HEK293 (cell line): Measurements from ENCODE around the gene ACOT7.

Source experiments
- BCL11B ChIP-seq: fragments of 450-650 bp; formaldehyde crosslinking; IDR thresholded peaks from 2 replicates; pipeline ENCODE4 v1.5.1; 2016; ENCODE audit warnings: low read depth, missing biosample characterization, missing genetic modification characterization
- RBAK ChIP-seq: fragments of 450-650 bp; formaldehyde crosslinking; IDR thresholded peaks from 2 replicates; pipeline ENCODE4 v1.5.1; 2016; ENCODE audit warnings: missing biosample characterization, missing genetic modification characterization
- SCRT1 ChIP-seq: fragments of 450-650 bp; formaldehyde crosslinking; IDR thresholded peaks from 2 replicates; pipeline ENCODE4 v1.5.1; 2016; ENCODE audit warnings: missing biosample characterization, missing genetic modification characterization, borderline replicate concordance
- SETDB1 ChIP-seq: IDR thresholded peaks from one replicate; pipeline ENCODE4 v1.6.1; 2017; ENCODE audit warnings: mild to moderate bottlenecking, low read length, moderate library complexity, mixed read lengths; ENCODE audit not compliant: insufficient read length
- YY2 ChIP-seq: fragments of 450-650 bp; formaldehyde crosslinking; IDR thresholded peaks from 2 replicates; pipeline ENCODE4 v1.5.1; 2016; ENCODE audit warnings: missing biosample characterization, missing genetic modification characterization
- ZNF133 ChIP-seq: fragments of 450-650 bp; formaldehyde crosslinking; IDR thresholded peaks from 2 replicates; pipeline ENCODE4 v1.5.1; 2016; ENCODE audit warnings: missing biosample characterization, missing genetic modification characterization
- ZNF155 ChIP-seq: fragments of 450-650 bp; formaldehyde crosslinking; IDR thresholded peaks from 2 replicates; pipeline ENCODE4 v1.5.1; 2016; ENCODE audit warnings: missing biosample characterization, missing genetic modification characterization
- ZNF16 ChIP-seq: fragments of 450-650 bp; formaldehyde crosslinking; IDR thresholded peaks from 2 replicates; pipeline ENCODE4 v1.5.1; 2016; ENCODE audit warnings: low read depth, missing biosample characterization, missing genetic modification characterization
- ZNF214 ChIP-seq: fragments of 450-650 bp; formaldehyde crosslinking; IDR thresholded peaks from 2 replicates; pipeline ENCODE4 v1.5.1; 2017; ENCODE audit warnings: missing biosample characterization, mild to moderate bottlenecking, missing genetic modification characterization, borderline replicate concordance
- ZNF223 ChIP-seq: fragments of 450-650 bp; formaldehyde crosslinking; IDR thresholded peaks from 2 replicates; pipeline ENCODE4 v1.5.1; 2016; ENCODE audit warnings: missing biosample characterization, missing genetic modification characterization
- ZNF24 ChIP-seq: fragments of 450-650 bp; formaldehyde crosslinking; IDR thresholded peaks from 2 replicates; pipeline ENCODE4 v1.5.1; 2016; ENCODE audit warnings: missing biosample characterization, missing genetic modification characterization
- ZNF248 ChIP-seq: fragments of 450-650 bp; formaldehyde crosslinking; IDR thresholded peaks from 2 replicates; pipeline ENCODE4 v1.5.1; 2017; ENCODE audit warnings: missing biosample characterization, missing genetic modification characterization
- ZNF274 ChIP-seq, 2 experiments: fragments of 200-500 bp in 1 of 2; fragments of 450-650 bp in 1 of 2; sonication (Bioruptor generic) in 1 of 2; formaldehyde crosslinking in 1 of 2; IDR thresholded peaks; 2 replicates each; pipeline versions ENCODE4 v1.5.1 to v1.6.1; 2014 to 2016; ENCODE audit warnings: borderline replicate concordance in 1 of 2, inconsistent platforms in 1 of 2, low read length in 1 of 2, missing biosample characterization in 1 of 2, missing genetic modification characterization in 1 of 2
- ZNF621 ChIP-seq: fragments of 450-650 bp; formaldehyde crosslinking; IDR thresholded peaks from 2 replicates; pipeline ENCODE4 v1.5.1; 2017; ENCODE audit warnings: missing biosample characterization, missing genetic modification characterization
- ZNF624 ChIP-seq: fragments of 450-650 bp; formaldehyde crosslinking; IDR thresholded peaks from 2 replicates; pipeline ENCODE4 v1.5.1; 2017; ENCODE audit warnings: missing biosample characterization, missing genetic modification characterization
- ZNF654 ChIP-seq: fragments of 450-650 bp; formaldehyde crosslinking; IDR thresholded peaks from 2 replicates; pipeline ENCODE4 v1.5.1; 2016; ENCODE audit warnings: low read depth, missing biosample characterization, missing genetic modification characterization
- ZNF830 ChIP-seq: fragments of 450-650 bp; IDR thresholded peaks from 2 replicates; pipeline ENCODE4 v1.5.0; 2018; ENCODE audit warnings: missing biosample characterization, missing genetic modification characterization, low read depth, mild to moderate bottlenecking, moderate library complexity
- ZNF837 ChIP-seq: fragments of 450-650 bp; formaldehyde crosslinking; IDR thresholded peaks from 2 replicates; pipeline ENCODE4 v1.5.1; 2016; ENCODE audit warnings: missing biosample characterization, missing genetic modification characterization
- TF ChIP-seq, protein P1 (sequence below): fragments of 450-650 bp; formaldehyde crosslinking; IDR thresholded peaks from 2 replicates; pipeline ENCODE4 v1.5.1; 2016; ENCODE audit warnings: missing biosample characterization, missing genetic modification characterization, low read depth
- TF ChIP-seq, protein P2 (sequence below): fragments of 450-650 bp; formaldehyde crosslinking; IDR thresholded peaks from 2 replicates; pipeline ENCODE4 v1.5.1; 2016; ENCODE audit warnings: missing biosample characterization, missing genetic modification characterization, borderline replicate concordance
- TF ChIP-seq, protein P3 (sequence below): fragments of 450-650 bp; formaldehyde crosslinking; IDR thresholded peaks from 2 replicates; pipeline ENCODE4 v1.5.1; 2016; ENCODE audit warnings: missing biosample characterization, missing genetic modification characterization, borderline replicate concordance
- TF ChIP-seq, protein P4 (sequence below): sonication (generic); formaldehyde crosslinking; IDR thresholded peaks from 2 replicates; pipeline ENCODE4 v1.8.1; 2022; ENCODE audit warnings: mild to moderate bottlenecking, moderate library complexity, missing genetic modification reagents
- TF ChIP-seq, protein P5 (sequence below): fragments of 450-650 bp; formaldehyde crosslinking; IDR thresholded peaks from 2 replicates; pipeline ENCODE4 v1.5.1; 2016; ENCODE audit warnings: missing biosample characterization, missing genetic modification characterization

Gene ACOT7

DNA sequence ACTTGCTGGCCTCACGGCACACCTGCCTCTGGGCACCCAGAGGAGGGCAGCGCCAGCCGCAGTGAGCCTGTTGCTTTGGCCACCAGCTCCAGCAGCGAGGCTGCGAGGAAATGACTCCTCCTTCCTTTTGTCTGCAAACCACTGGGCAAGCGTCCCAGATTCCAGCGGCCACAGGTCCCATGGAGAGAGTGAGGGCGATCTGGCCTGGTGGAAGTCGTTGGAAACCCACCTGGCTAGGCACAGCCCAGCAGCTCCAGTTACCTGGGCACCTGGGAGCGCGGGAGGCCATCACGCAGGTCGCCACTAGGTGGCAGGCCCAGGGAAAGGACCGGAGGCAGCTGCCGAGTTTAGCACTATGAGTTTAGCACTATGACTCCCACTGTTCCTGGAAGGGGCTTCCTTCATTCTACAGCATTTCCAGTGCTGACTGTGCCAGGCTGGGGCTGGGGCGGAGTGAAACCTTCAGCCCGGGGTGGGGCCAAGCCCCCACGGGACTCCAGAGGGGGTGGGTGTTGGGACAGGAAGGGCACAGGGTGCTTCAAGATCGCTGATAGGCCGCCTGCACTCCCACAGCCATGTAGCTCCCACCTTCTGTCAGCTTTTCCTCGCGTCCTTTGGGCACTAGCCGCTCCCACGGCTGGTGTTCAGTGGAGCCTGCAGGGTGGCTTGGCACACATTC, 29.9 kb upstream of the ACOT7 start (continued):
- TF ChIP-seq ZNF223 (tag by site-specific recombination): no peak
- TF ChIP-seq, protein P1, sequence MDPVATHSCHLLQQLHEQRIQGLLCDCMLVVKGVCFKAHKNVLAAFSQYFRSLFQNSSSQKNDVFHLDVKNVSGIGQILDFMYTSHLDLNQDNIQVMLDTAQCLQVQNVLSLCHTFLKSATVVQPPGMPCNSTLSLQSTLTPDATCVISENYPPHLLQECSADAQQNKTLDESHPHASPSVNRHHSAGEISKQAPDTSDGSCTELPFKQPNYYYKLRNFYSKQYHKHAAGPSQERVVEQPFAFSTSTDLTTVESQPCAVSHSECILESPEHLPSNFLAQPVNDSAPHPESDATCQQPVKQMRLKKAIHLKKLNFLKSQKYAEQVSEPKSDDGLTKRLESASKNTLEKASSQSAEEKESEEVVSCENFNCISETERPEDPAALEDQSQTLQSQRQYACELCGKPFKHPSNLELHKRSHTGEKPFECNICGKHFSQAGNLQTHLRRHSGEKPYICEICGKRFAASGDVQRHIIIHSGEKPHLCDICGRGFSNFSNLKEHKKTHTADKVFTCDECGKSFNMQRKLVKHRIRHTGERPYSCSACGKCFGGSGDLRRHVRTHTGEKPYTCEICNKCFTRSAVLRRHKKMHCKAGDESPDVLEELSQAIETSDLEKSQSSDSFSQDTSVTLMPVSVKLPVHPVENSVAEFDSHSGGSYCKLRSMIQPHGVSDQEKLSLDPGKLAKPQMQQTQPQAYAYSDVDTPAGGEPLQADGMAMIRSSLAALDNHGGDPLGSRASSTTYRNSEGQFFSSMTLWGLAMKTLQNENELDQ (tag by site-specific recombination): no peak
- TF ChIP-seq ZNF155 (tag by site-specific recombination): no peak
- no peak for TF ChIP-seq ZNF248 (tag by site-specific recombination)
- TF ChIP-seq ZNF837: no peak
- no peak for TF ChIP-seq YY2 (tag by site-specific recombination)
- no peak for TF ChIP-seq ZNF830 (tag by site-specific recombination)
- TF ChIP-seq ZNF24 (tag by site-specific recombination): no peak
- TF ChIP-seq, protein P2, sequence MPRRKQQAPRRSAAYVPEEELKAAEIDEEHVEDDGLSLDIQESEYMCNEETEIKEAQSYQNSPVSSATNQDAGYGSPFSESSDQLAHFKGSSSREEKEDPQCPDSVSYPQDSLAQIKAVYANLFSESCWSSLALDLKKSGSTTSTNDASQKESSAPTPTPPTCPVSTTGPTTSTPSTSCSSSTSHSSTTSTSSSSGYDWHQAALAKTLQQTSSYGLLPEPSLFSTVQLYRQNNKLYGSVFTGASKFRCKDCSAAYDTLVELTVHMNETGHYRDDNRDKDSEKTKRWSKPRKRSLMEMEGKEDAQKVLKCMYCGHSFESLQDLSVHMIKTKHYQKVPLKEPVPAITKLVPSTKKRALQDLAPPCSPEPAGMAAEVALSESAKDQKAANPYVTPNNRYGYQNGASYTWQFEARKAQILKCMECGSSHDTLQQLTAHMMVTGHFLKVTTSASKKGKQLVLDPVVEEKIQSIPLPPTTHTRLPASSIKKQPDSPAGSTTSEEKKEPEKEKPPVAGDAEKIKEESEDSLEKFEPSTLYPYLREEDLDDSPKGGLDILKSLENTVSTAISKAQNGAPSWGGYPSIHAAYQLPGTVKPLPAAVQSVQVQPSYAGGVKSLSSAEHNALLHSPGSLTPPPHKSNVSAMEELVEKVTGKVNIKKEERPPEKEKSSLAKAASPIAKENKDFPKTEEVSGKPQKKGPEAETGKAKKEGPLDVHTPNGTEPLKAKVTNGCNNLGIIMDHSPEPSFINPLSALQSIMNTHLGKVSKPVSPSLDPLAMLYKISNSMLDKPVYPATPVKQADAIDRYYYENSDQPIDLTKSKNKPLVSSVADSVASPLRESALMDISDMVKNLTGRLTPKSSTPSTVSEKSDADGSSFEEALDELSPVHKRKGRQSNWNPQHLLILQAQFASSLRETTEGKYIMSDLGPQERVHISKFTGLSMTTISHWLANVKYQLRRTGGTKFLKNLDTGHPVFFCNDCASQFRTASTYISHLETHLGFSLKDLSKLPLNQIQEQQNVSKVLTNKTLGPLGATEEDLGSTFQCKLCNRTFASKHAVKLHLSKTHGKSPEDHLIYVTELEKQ (tag by site-specific recombination): no peak
- TF ChIP-seq ZNF133 (tag by site-specific recombination): no peak
- TF ChIP-seq SCRT1: peak; percentile 75; the same call in 1 of the 2 replicates
- TF ChIP-seq ZNF16 (tag by site-specific recombination): 0 out of 2 replicates have a peak, but pooled peaks have one; percentile 62
- TF ChIP-seq, protein P3, sequence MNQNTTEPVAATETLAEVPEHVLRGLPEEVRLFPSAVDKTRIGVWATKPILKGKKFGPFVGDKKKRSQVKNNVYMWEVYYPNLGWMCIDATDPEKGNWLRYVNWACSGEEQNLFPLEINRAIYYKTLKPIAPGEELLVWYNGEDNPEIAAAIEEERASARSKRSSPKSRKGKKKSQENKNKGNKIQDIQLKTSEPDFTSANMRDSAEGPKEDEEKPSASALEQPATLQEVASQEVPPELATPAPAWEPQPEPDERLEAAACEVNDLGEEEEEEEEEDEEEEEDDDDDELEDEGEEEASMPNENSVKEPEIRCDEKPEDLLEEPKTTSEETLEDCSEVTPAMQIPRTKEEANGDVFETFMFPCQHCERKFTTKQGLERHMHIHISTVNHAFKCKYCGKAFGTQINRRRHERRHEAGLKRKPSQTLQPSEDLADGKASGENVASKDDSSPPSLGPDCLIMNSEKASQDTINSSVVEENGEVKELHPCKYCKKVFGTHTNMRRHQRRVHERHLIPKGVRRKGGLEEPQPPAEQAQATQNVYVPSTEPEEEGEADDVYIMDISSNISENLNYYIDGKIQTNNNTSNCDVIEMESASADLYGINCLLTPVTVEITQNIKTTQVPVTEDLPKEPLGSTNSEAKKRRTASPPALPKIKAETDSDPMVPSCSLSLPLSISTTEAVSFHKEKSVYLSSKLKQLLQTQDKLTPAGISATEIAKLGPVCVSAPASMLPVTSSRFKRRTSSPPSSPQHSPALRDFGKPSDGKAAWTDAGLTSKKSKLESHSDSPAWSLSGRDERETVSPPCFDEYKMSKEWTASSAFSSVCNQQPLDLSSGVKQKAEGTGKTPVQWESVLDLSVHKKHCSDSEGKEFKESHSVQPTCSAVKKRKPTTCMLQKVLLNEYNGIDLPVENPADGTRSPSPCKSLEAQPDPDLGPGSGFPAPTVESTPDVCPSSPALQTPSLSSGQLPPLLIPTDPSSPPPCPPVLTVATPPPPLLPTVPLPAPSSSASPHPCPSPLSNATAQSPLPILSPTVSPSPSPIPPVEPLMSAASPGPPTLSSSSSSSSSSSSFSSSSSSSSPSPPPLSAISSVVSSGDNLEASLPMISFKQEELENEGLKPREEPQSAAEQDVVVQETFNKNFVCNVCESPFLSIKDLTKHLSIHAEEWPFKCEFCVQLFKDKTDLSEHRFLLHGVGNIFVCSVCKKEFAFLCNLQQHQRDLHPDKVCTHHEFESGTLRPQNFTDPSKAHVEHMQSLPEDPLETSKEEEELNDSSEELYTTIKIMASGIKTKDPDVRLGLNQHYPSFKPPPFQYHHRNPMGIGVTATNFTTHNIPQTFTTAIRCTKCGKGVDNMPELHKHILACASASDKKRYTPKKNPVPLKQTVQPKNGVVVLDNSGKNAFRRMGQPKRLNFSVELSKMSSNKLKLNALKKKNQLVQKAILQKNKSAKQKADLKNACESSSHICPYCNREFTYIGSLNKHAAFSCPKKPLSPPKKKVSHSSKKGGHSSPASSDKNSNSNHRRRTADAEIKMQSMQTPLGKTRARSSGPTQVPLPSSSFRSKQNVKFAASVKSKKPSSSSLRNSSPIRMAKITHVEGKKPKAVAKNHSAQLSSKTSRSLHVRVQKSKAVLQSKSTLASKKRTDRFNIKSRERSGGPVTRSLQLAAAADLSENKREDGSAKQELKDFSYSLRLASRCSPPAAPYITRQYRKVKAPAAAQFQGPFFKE (tag by site-specific recombination): no peak
- TF ChIP-seq ZNF214 (tag by site-specific recombination): no peak
- TF ChIP-seq RBAK (tag by site-specific recombination): no peak
- TF ChIP-seq, protein P4, sequence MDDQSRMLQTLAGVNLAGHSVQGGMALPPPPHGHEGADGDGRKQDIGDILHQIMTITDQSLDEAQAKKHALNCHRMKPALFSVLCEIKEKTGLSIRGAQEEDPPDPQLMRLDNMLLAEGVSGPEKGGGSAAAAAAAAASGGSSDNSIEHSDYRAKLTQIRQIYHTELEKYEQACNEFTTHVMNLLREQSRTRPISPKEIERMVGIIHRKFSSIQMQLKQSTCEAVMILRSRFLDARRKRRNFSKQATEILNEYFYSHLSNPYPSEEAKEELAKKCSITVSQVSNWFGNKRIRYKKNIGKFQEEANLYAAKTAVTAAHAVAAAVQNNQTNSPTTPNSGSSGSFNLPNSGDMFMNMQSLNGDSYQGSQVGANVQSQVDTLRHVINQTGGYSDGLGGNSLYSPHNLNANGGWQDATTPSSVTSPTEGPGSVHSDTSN (CRISPR knock-in tag): no peak
- TF ChIP-seq ZNF621: no peak
- TF ChIP-seq BCL11B: no peak
- TF ChIP-seq ZNF274 (IDR thresholded peaks at IDR 0.05; ENCODE audit: low read length): no peak
- no peak for TF ChIP-seq ZNF274 (tag by site-specific recombination; IDR thresholded peaks at IDR 0.05; ENCODE audit: borderline replicate concordance)
- no peak for TF ChIP-seq ZNF654 (tag by site-specific recombination)
- TF ChIP-seq SETDB1: no peak
- TF ChIP-seq ZNF624 (tag by site-specific recombination): no peak
- TF ChIP-seq, protein P5, sequence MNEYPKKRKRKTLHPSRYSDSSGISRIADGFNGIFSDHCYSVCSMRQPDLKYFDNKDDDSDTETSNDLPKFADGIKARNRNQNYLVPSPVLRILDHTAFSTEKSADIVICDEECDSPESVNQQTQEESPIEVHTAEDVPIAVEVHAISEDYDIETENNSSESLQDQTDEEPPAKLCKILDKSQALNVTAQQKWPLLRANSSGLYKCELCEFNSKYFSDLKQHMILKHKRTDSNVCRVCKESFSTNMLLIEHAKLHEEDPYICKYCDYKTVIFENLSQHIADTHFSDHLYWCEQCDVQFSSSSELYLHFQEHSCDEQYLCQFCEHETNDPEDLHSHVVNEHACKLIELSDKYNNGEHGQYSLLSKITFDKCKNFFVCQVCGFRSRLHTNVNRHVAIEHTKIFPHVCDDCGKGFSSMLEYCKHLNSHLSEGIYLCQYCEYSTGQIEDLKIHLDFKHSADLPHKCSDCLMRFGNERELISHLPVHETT (tag by site-specific recombination): peak; percentile 33; the same call in 1 of the 2 replicates
